ENCODE results near the gene HNRNPH3. TPM values are rescaled to one million over a fixed set of nuclear protein-coding genes. Genes with fewer than 3 reads are reported as not detected.

Gene HNRNPH3
- 22.9 TPM for total RNA-seq
- 212 TPM for polyA plus RNA-seq
- long read RNA-seq, donor 1, partial matches to known transcripts, result 0 of 6 reads
- long read RNA-seq, donor 1, other reads (novel, unspliced or antisense), result 0 of 6 reads
- long read RNA-seq, donor 2, result 0 reads
- long read RNA-seq, donor 3, transcript HNRNPH3-211 (8 exons, 2,308 nt), result minor isoform, 6 of 140 reads
- long read RNA-seq, donor 3, transcript HNRNPH3-208 (7 exons, 2,704 nt), result major isoform, 17 of 140 reads
- long read RNA-seq, donor 3, transcript HNRNPH3-202 (10 exons, 1,332 nt), result minor isoform, 6 of 140 reads
- long read RNA-seq, donor 3, transcript HNRNPH3-201 (10 exons, 2,339 nt), result minor isoform, 12 of 140 reads
- long read RNA-seq, donor 3, partial matches to known transcripts, result 69 of 140 reads
- long read RNA-seq, donor 3, other reads (novel, unspliced or antisense), result 27 of 140 reads
- long read RNA-seq, donor 4, partial matches to known transcripts, result 39 of 58 reads
- long read RNA-seq, donor 4, other reads (novel, unspliced or antisense), result 7 of 58 reads
- long read RNA-seq, donor 5, transcript HNRNPH3-208 (7 exons, 2,704 nt), result major isoform, 18 of 154 reads
- long read RNA-seq, donor 5, transcript HNRNPH3-201 (10 exons, 2,339 nt), result minor isoform, 13 of 154 reads
- long read RNA-seq, donor 5, partial matches to known transcripts, result 102 of 154 reads
- long read RNA-seq, donor 5, other reads (novel, unspliced or antisense), result 11 of 154 reads
- long read RNA-seq, donor 6, transcript HNRNPH3-201 (10 exons, 2,339 nt), result minor isoform, 5 of 33 reads
- long read RNA-seq, donor 6, transcript HNRNPH3-208 (7 exons, 2,704 nt), result major isoform, 13 of 33 reads
- long read RNA-seq, donor 6, partial matches to known transcripts, result 7 of 33 reads
- long read RNA-seq, donor 6, other reads (novel, unspliced or antisense), result 5 of 33 reads
- long read RNA-seq, donor 7, transcript HNRNPH3-208 (7 exons, 2,704 nt), result minor isoform, 5 of 69 reads
- long read RNA-seq, donor 7, transcript HNRNPH3-211 (8 exons, 2,308 nt), result minor isoform, 7 of 69 reads
- long read RNA-seq, donor 7, transcript HNRNPH3-201 (10 exons, 2,339 nt), result major isoform, 9 of 69 reads
- long read RNA-seq, donor 7, partial matches to known transcripts, result 31 of 69 reads
- long read RNA-seq, donor 7, other reads (novel, unspliced or antisense), result 16 of 69 reads
- long read RNA-seq, donor 8, transcript HNRNPH3-201 (10 exons, 2,339 nt), result major isoform, 6 of 18 reads
- long read RNA-seq, donor 8, partial matches to known transcripts, result 7 of 18 reads
- long read RNA-seq, donor 8, other reads (novel, unspliced or antisense), result 0 of 18 reads
- long read RNA-seq, donor 9, transcript HNRNPH3-208 (7 exons, 2,704 nt), result major isoform, 9 of 36 reads
- long read RNA-seq, donor 9, transcript HNRNPH3-201 (10 exons, 2,339 nt), result minor isoform, 6 of 36 reads
- long read RNA-seq, donor 9, partial matches to known transcripts, result 15 of 36 reads
- long read RNA-seq, donor 9, other reads (novel, unspliced or antisense), result 0 of 36 reads
- long read RNA-seq, donor 10, transcript HNRNPH3-201 (10 exons, 2,339 nt), result major isoform, 5 of 63 reads
- long read RNA-seq, donor 10, transcript HNRNPH3-208 (7 exons, 2,704 nt), result major isoform, 5 of 63 reads
- long read RNA-seq, donor 10, partial matches to known transcripts, result 43 of 63 reads
- long read RNA-seq, donor 10, other reads (novel, unspliced or antisense), result 6 of 63 reads

- no peaks in the 10 kb centered on the region for H3K27me3 ChIP-seq (ENCODE audit: control insufficient read depth in 2 of 2, insufficient read depth in 1 of 2, low read length in 1 of 2)
- peak; percentile 97 to 100 (median 99) for DNase-seq (ENCODE audit: low read depth in 6 of 9, low spot score in 9 of 9)
- peaks cover 0 to 7% of the 10 kb centered on the region in 2 donors for H3K36me3 ChIP-seq (ENCODE audit: control insufficient read depth in 2 of 2, insufficient read depth in 2 of 2, low read length in 1 of 2)
- peak within 1 kb of the TSS; percentile 100 for H3K27ac ChIP-seq (ENCODE audit: low read depth in 1 of 2, low read length in 1 of 2)
- peaks cover 14 to 20% of the 10 kb centered on the region in 2 donors for H3K4me1 ChIP-seq (ENCODE audit: control insufficient read depth in 2 of 2, insufficient read depth in 2 of 2, low read length in 2 of 2)
- WGBS, result under 1% methylated on average over 73 of the region's 73 CpGs
- peak within 1 kb of the TSS; percentile 88 to 99 for H3K4me3 ChIP-seq (ENCODE audit: low read length in 2 of 2)
- H3K9me3 ChIP-seq (ENCODE audit: control insufficient read depth in 2 of 2, insufficient read depth in 1 of 2, low read length in 1 of 2), result no peaks in the 10 kb centered on the region
Observed at GRCh38 chr10:68331455-68332258, at the start of gene HNRNPH3. TSS of gene HNRNPH3 (plus strand) at chr10:68332064. CDS start at chr10:68337222, 5,158 bp downstream.

GRCh38 chr10:68284062-68285001 lies 47.5 kb upstream of the HNRNPH3 start:
- Histone ChIP-seq H3K4me3 (ENCODE audit: low read length in 2 of 2) (no peak overlapping the region), H3K9me3 (ENCODE audit: control insufficient read depth in 2 of 2, insufficient read depth in 1 of 2, low read length in 1 of 2) (peaks cover 0 to 1% of the 10 kb centered on the region in 2 donors), H3K4me1 (ENCODE audit: control insufficient read depth in 2 of 2, insufficient read depth in 2 of 2, low read length in 2 of 2) (no peaks in the 10 kb centered on the region), H3K27ac (ENCODE audit: low read depth in 1 of 2, low read length in 1 of 2) (no peak overlapping the region), H3K36me3 (ENCODE audit: control insufficient read depth in 2 of 2, insufficient read depth in 2 of 2, low read length in 1 of 2) (no peaks in the 10 kb centered on the region), H3K27me3 (ENCODE audit: control insufficient read depth in 2 of 2, insufficient read depth in 1 of 2, low read length in 1 of 2) (no peaks in the 10 kb centered on the region)
- no peak for DNase-seq (ENCODE audit: low read depth in 6 of 9, low spot score in 9 of 9)
- WGBS, result 93% methylated on average over 9 of the region's 9 CpGs

- no peaks in the 10 kb centered on the region for H3K36me3 ChIP-seq (ENCODE audit: control insufficient read depth in 2 of 2, insufficient read depth in 2 of 2, low read length in 1 of 2)
- H3K9me3 ChIP-seq (ENCODE audit: control insufficient read depth in 2 of 2, insufficient read depth in 1 of 2, low read length in 1 of 2), result no peaks in the 10 kb centered on the region
- H3K27me3 ChIP-seq (ENCODE audit: control insufficient read depth in 2 of 2, insufficient read depth in 1 of 2, low read length in 1 of 2), result no peaks in the 10 kb centered on the region
- no peak overlapping the region for H3K4me3 ChIP-seq (ENCODE audit: low read length in 2 of 2)
- WGBS, result 98% methylated on average over 4 of the region's 4 CpGs
- H3K4me1 ChIP-seq (ENCODE audit: control insufficient read depth in 2 of 2, insufficient read depth in 2 of 2, low read length in 2 of 2), result no peaks in the 10 kb centered on the region
- no peak overlapping the region for H3K27ac ChIP-seq (ENCODE audit: low read depth in 1 of 2, low read length in 1 of 2)
- DNase-seq (ENCODE audit: low read depth in 6 of 9, low spot score in 9 of 9), result no peak
Observed at GRCh38 chr10:68288717-68289116, 43.1 kb upstream of the HNRNPH3 start.

GRCh38 chr10:68290736-68291135 lies 41.1 kb upstream of the HNRNPH3 start:
- Histone ChIP-seq H3K36me3 (ENCODE audit: control insufficient read depth in 2 of 2, insufficient read depth in 2 of 2, low read length in 1 of 2) (no peaks in the 10 kb centered on the region), H3K27me3 (ENCODE audit: control insufficient read depth in 2 of 2, insufficient read depth in 1 of 2, low read length in 1 of 2) (no peaks in the 10 kb centered on the region), H3K9me3 (ENCODE audit: control insufficient read depth in 2 of 2, insufficient read depth in 1 of 2, low read length in 1 of 2) (no peaks in the 10 kb centered on the region), H3K4me3 (ENCODE audit: low read length in 2 of 2) (no peak overlapping the region), H3K27ac (ENCODE audit: low read depth in 1 of 2, low read length in 1 of 2) (no peak overlapping the region), H3K4me1 (ENCODE audit: control insufficient read depth in 2 of 2, insufficient read depth in 2 of 2, low read length in 2 of 2) (no peaks in the 10 kb centered on the region)
- DNase-seq (ENCODE audit: low read depth in 6 of 9, low spot score in 9 of 9), result no peak

- Histone ChIP-seq H3K9me3 (ENCODE audit: control insufficient read depth in 2 of 2, insufficient read depth in 1 of 2, low read length in 1 of 2) (no peaks in the 10 kb centered on the region), H3K36me3 (ENCODE audit: control insufficient read depth in 2 of 2, insufficient read depth in 2 of 2, low read length in 1 of 2) (no peaks in the 10 kb centered on the region), H3K4me1 (ENCODE audit: control insufficient read depth in 2 of 2, insufficient read depth in 2 of 2, low read length in 2 of 2) (no peaks in the 10 kb centered on the region), H3K27me3 (ENCODE audit: control insufficient read depth in 2 of 2, insufficient read depth in 1 of 2, low read length in 1 of 2) (no peaks in the 10 kb centered on the region), H3K4me3 (ENCODE audit: low read length in 2 of 2) (no peak overlapping the region), H3K27ac (ENCODE audit: low read depth in 1 of 2, low read length in 1 of 2) (no peak overlapping the region)
- 92% methylated on average over 9 of the region's 9 CpGs for WGBS
- DNase-seq (ENCODE audit: low read depth in 6 of 9, low spot score in 9 of 9), result no peak
Observed at GRCh38 chr10:68296843-68297663, 34.8 kb upstream of the HNRNPH3 start.

- H3K9me3 ChIP-seq (ENCODE audit: control insufficient read depth in 2 of 2, insufficient read depth in 1 of 2, low read length in 1 of 2), result no peaks in the 10 kb centered on the region
- WGBS, result 94% methylated on average over 3 of the region's 3 CpGs
- H3K27ac ChIP-seq (ENCODE audit: low read depth in 1 of 2, low read length in 1 of 2), result no peak overlapping the region
- no peak overlapping the region for H3K4me3 ChIP-seq (ENCODE audit: low read length in 2 of 2)
- H3K4me1 ChIP-seq (ENCODE audit: control insufficient read depth in 2 of 2, insufficient read depth in 2 of 2, low read length in 2 of 2), result no peaks in the 10 kb centered on the region
- no peak for DNase-seq (ENCODE audit: low read depth in 6 of 9, low spot score in 9 of 9)
- no peaks in the 10 kb centered on the region for H3K36me3 ChIP-seq (ENCODE audit: control insufficient read depth in 2 of 2, insufficient read depth in 2 of 2, low read length in 1 of 2)
- H3K27me3 ChIP-seq (ENCODE audit: control insufficient read depth in 2 of 2, insufficient read depth in 1 of 2, low read length in 1 of 2), result no peaks in the 10 kb centered on the region
Observed at GRCh38 chr10:68301301-68301700, 30.6 kb upstream of the HNRNPH3 start.

Measured in thymus (tissue), 14 donors.